RWPE1 (cell line): Measurements from ENCODE around the gene HIBADH.

Experiments
- CTCF ChIA-PET: fragments of 350-600 bp; sonication (Branson Sonifier 250); formaldehyde crosslinking; extraction: SDS; loops from one replicate; lab custom pipeline; 2021; lab: Yijun Ruan, JAX
- POLR2A ChIA-PET: fragments of 400-600 bp; formaldehyde crosslinking; extraction: SDS; loops from one replicate; lab custom pipeline; 2020; ENCODE audit warnings: antibody characterized with exemption; ENCODE audit not compliant: low non-redundant PET; lab: Yijun Ruan, JAX
- DNase-seq: peaks from one replicate; pipeline ENCODE4 v3.0.0; 2012; ENCODE audit warnings: low spot score
- H3K27ac ChIP-seq: fragments of 450-650 bp; 2 replicates; pipeline ENCODE4 v1.5.1; 2017
- CTCF ChIP-seq: fragments of 450-650 bp; conservative IDR thresholded peaks from 2 replicates; pipeline ENCODE4 v1.5.1; 2017; ENCODE audit warnings: low read depth, mild to moderate bottlenecking

HIBADH gene

GRCh38 chr7:27619492-27619891 lies 43.2 kb downstream of the HIBADH start:
- POLR2A ChIA-PET: no interaction called here
- CTCF ChIA-PET: no interaction called here
- H3K27ac ChIP-seq: no peak overlapping the region
- no peak for TF ChIP-seq CTCF
- DNase-seq: no peak

DNA sequence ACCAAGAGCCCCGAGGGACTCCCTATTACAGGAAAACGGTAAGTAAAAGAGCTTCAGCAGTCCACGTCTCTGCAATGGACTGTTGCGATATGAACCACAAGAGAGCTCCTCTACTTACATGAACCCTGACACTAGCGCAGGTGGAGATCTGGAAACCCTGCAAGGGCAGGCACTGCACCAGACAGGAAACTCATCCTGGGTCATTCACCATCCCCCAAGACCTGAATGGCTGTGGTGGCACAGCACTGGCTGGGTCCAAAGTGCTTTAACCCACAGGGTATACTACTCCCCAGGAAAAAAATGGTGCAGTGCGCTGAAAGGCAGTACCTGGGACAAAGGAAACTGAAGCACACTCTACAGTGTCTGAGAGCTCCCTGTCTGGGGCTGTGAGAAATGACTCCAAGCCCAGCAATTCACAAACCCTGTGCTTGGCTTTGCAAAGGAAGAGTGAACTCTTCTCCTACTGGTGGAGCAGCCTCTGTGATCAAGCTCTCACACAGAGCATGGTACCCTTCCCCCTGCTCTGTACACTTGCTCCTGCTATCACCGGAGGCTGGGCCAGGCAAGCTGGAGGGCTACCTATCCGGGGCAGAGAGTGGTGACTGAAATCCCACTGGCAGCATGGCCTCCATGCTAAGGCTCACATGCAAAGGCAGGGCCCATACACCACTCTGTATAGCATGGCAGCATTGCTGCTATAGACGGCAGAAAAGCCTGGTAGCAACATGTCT lies 44.9 kb downstream of the HIBADH start:
- no peak for TF ChIP-seq CTCF
- POLR2A ChIA-PET: no interaction called here
- DNase-seq: no peak
- H3K27ac ChIP-seq: no peak overlapping the region
- CTCF ChIA-PET: no interaction called here

DNA sequence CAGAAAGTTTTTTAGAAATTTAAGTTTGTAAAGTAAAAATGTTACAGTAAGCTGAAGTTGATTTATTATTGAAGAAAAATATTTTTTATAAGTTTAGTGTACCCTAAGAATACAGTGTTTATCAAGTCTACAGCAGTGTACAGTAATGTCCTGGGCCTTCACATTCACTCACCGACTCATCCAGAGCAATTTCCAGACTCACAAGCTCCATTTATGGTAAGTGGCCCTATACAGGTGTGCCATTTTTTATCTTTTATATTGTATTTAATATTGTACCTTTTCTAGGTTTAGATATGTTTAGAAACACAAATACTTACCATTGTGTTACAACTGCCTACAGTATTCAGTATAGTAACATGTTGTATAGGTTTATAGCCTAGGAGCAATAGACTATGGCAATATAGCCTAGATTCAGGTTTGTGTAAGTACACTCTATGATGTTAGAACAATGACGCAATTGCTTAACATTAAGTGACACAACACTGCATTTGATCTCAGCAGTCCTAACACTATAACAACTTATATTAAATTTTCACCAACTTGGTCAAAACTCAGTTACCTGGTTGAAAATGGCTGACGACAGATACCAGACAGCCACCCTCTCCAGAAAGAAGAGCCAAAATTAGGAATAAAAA lies 45.7 kb downstream of the HIBADH start:
- CTCF ChIA-PET: no interaction called here
- POLR2A ChIA-PET: no interaction called here
- no peak for TF ChIP-seq CTCF
- no peak for DNase-seq
- no peak overlapping the region for H3K27ac ChIP-seq

GRCh38 chr7:27616186-27616491 lies 46.5 kb downstream of the HIBADH start:
- DNase-seq: no peak
- no peak for TF ChIP-seq CTCF
- H3K27ac ChIP-seq: no peak overlapping the region
- POLR2A ChIA-PET: no interaction called here
- CTCF ChIA-PET: no interaction called here

GRCh38 chr7:27615420-27616185 lies 47.1 kb downstream of the HIBADH start:
- ChIA-PET POLR2A (no interaction called here), CTCF (no interaction called here)
- TF ChIP-seq CTCF: no peak
- no peak overlapping the region for H3K27ac ChIP-seq
- DNase-seq: no peak

DNA sequence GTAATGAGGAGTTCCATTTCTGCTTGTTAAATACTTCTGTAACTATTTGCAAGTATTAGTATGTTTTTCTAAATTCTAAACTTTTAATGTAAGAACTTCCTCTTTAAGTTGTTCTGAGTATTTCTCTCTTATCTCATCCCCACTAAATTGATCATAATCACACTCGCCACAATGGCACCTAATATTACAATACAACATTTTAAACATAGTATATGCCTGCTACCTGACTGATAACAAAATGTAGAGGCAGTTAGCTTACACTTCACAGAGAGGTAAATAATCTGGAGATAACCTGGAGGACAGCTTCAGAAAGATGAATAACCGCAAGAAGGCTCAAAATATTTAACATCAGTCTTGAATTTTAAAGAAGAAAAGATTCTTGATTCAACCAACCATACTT lies 48.6 kb downstream of the HIBADH start:
- ChIA-PET POLR2A (no interaction called here), CTCF (interaction anchor here (0.7 kb wide), 1 partner anchor 559 kb away, joined by 3 read pairs; no protein-coding TSS in a partner anchor)
- no peak for DNase-seq
- H3K27ac ChIP-seq: no peak overlapping the region
- TF ChIP-seq CTCF: no peak
